ENCODE results near the gene XPO1. TPM values are rescaled to one million over a fixed set of nuclear protein-coding genes. Genes with fewer than 3 reads are reported as not detected.
"Not testable (repeated sequence)": the region's sequence is repeated elsewhere in the genome, so short reads cannot be mapped to it uniquely, and the experiment has no call there.

The XPO1 gene
- polyA plus RNA-seq, 1 donor: 150 TPM

- no peak for DNase-seq
Measured at GRCh38 chr2:61465045-61465444, 73.1 kb downstream of the XPO1 start.

- DNase-seq: no peak
Measured at GRCh38 chr2:61463769-61464475, 74.2 kb downstream of the XPO1 start.

- no peak for DNase-seq
Measured at GRCh38 chr2:61461404-61461803, 76.8 kb downstream of the XPO1 start.

- DNase-seq: no peak
Measured at GRCh38 chr2:61460163-61460562, 78.0 kb downstream of the XPO1 start.

- no peak for DNase-seq
Measured at GRCh38 chr2:61456746-61457420, 81.3 kb downstream of the XPO1 start.

- no peak for DNase-seq
Measured at GRCh38 chr2:61456070-61456745, 81.9 kb downstream of the XPO1 start.

GRCh38 chr2:61454972-61455371 lies 83.2 kb downstream of the XPO1 start:
- DNase-seq: not testable (repeated sequence)

GRCh38 chr2:61454383-61454782 lies 83.8 kb downstream of the XPO1 start:
- DNase-seq: no peak

- no peak for DNase-seq
Measured at GRCh38 chr2:61452392-61452791, 85.8 kb downstream of the XPO1 start.

GRCh38 chr2:61451178-61451577 lies 87.0 kb downstream of the XPO1 start:
- DNase-seq: no peak

- DNase-seq: no peak
Measured at GRCh38 chr2:61450144-61450543, 88.0 kb downstream of the XPO1 start.

GRCh38 chr2:61448229-61448628 lies 89.9 kb downstream of the XPO1 start:
- no peak for DNase-seq

- DNase-seq: not testable (repeated sequence)
Measured at GRCh38 chr2:61446971-61447370, 91.2 kb downstream of the XPO1 start.

GRCh38 chr2:61443342-61444041 lies 94.7 kb downstream of the XPO1 start:
- DNase-seq: no peak

- no peak for DNase-seq
Measured at GRCh38 chr2:61439241-61440002, 98.7 kb downstream of the XPO1 start.

- no peak for DNase-seq
Measured at GRCh38 chr2:61438670-61439069, 99.5 kb downstream of the XPO1 start.

- DNase-seq: no peak
Measured at GRCh38 chr2:61437170-61437569, 101.0 kb downstream of the XPO1 start.

GRCh38 chr2:61436092-61436491 lies 102.1 kb downstream of the XPO1 start:
- no peak for DNase-seq

- DNase-seq: no peak
Measured at GRCh38 chr2:61435291-61435690, 102.9 kb downstream of the XPO1 start.

- DNase-seq: no peak
Measured at GRCh38 chr2:61434314-61434713, 103.8 kb downstream of the XPO1 start.

GRCh38 chr2:61433606-61434005 lies 104.5 kb downstream of the XPO1 start:
- no peak for DNase-seq

GRCh38 chr2:61432990-61433389 lies 105.2 kb downstream of the XPO1 start:
- DNase-seq: no peak
